CD4-positive, alpha-beta T cell (primary cell): ENCODE data around the gene CSTF1. TPM values are rescaled to one million over a fixed set of nuclear protein-coding genes. Genes with fewer than 3 reads are reported as not detected.

Source experiments
- ATAC-seq: fragments of 200-7000 bp; cut with Tn5 transposase; one replicate; pipeline ENCODE4 v1.10.0; 2022; ENCODE audit warnings: mild to moderate bottlenecking; ENCODE audit not compliant: poor library complexity
- CTCF ChIA-PET: fragments of 350-600 bp; sonication (Branson Sonifier 250); formaldehyde crosslinking; loops from one replicate; lab custom pipeline; 2021; ENCODE audit warnings: antibody characterized with exemption, inconsistent platforms; lab: Charles Lee
- POLR2A ChIA-PET: fragments of 350-600 bp; sonication (Branson Sonifier 250); formaldehyde crosslinking; loops from one replicate; lab custom pipeline; 2021; ENCODE audit warnings: antibody characterized with exemption, inconsistent platforms; lab: Charles Lee
- DNase-seq, 14 experiments: peaks; one replicate each; pipeline ENCODE4 v3.0.0-alpha.2; 2013 to 2020; ENCODE audit warnings: mixed read lengths in 2 of 14
- H3K27ac ChIP-seq, 2 donors: one replicate each; pipeline versions ENCODE4 v1.5.1 to v1.7.0; 2013; ENCODE audit warnings: low read length in 2 of 2, low read depth in 1 of 2, mild to moderate bottlenecking in 1 of 2
- H3K27me3 ChIP-seq, 2 experiments: 1 replicate in 1 of 2; 2 replicates in 1 of 2; pipeline versions ENCODE4 v1.6.1 to v1.7.0; 2013; ENCODE audit warnings: low read length in 2 of 2, control low read depth in 1 of 2, mild to moderate bottlenecking in 1 of 2, moderate library complexity in 1 of 2; ENCODE audit not compliant: insufficient read depth in 2 of 2, control insufficient read depth in 1 of 2
- H3K36me3 ChIP-seq: one replicate; pipeline ENCODE4 v1.6.1; 2013; ENCODE audit warnings: low read length, control low read depth; ENCODE audit not compliant: insufficient read depth
- H3K4me1 ChIP-seq: one replicate; pipeline ENCODE4 v1.6.1; 2013; ENCODE audit warnings: low read length, control low read depth; ENCODE audit not compliant: insufficient read depth
- H3K4me3 ChIP-seq: one replicate; pipeline ENCODE4 v1.5.1; 2013; ENCODE audit warnings: mild to moderate bottlenecking, low read length, moderate library complexity
- H3K9me3 ChIP-seq, 2 experiments: 1 replicate in 1 of 2; 2 replicates in 1 of 2; pipeline versions ENCODE4 v1.6.1 to v1.7.0; 2013; ENCODE audit warnings: low read length in 2 of 2, mild to moderate bottlenecking in 2 of 2, control low read depth in 1 of 2, moderate library complexity in 1 of 2; ENCODE audit not compliant: control insufficient read depth in 1 of 2, insufficient read depth in 1 of 2
- H3K27ac Mint-ChIP-seq: one replicate; pipeline ENCODE4 v1.8.0; 2020; ENCODE audit warnings: mixed read lengths
- H3K27me3 Mint-ChIP-seq: one replicate; pipeline ENCODE4 v1.8.0; 2021; ENCODE audit warnings: mixed read lengths
- H3K36me3 Mint-ChIP-seq: one replicate; pipeline ENCODE4 v1.8.0; 2021; ENCODE audit warnings: low read depth, mixed read lengths
- H3K4me1 Mint-ChIP-seq: one replicate; pipeline ENCODE4 v1.8.0; 2021; ENCODE audit warnings: low read depth, mixed read lengths
- H3K4me3 Mint-ChIP-seq: one replicate; pipeline ENCODE4 v1.8.0; 2020; ENCODE audit warnings: mild to moderate bottlenecking, mixed read lengths
- H3K9me3 Mint-ChIP-seq: one replicate; pipeline ENCODE4 v1.8.0; 2020; ENCODE audit warnings: mixed read lengths
- CTCF ChIP-seq: fragments of 200-600 bp; IDR thresholded peaks from one replicate; pipeline ENCODE4 v1.8.0; 2022; ENCODE audit warnings: antibody characterized with exemption, mild to moderate bottlenecking
- intact Hi-C, 2 experiments: fragments of 100-400 bp; cut with DNase I in 1 of 2; cut with micrococcal nuclease in 1 of 2; formaldehyde crosslinking; loops; one replicate each; pipeline versions ENCODE4 v1.15.1 to v1.9.0; 2023 to 2025; cut with DNase I, micrococcal nuclease
- total RNA-seq, 174 experiments: library from RNA in 2 of 174; stranded (reverse) in 2 of 174; gene quantifications; one replicate each; pipeline ENCODE4 v1.2.3 and lab custom pipeline; 2021 to 2026

The CSTF1 gene
- total RNA-seq, 2 experiments from 2014 or later, result 20.7 to 21.8 TPM

- Mint-ChIP-seq H3K27ac (no peak overlapping the region), H3K9me3 (no peaks in the 10 kb centered on the region), H3K36me3 (peaks cover 42% of the 10 kb centered on the region), H3K4me1 (no peaks in the 10 kb centered on the region), H3K4me3 (no peak overlapping the region), H3K27me3 (no peaks in the 10 kb centered on the region)
- Histone ChIP-seq H3K4me3 (no peak overlapping the region), H3K9me3 (no peaks in the 10 kb centered on the region), H3K4me1 (no peaks in the 10 kb centered on the region), H3K27me3 (no peaks in the 10 kb centered on the region), H3K36me3 (peaks cover 18% of the 10 kb centered on the region), H3K27ac (no peak overlapping the region)
- no peak for ATAC-seq
- no peak for DNase-seq
- intact Hi-C loops, result no loop called here
- ChIA-PET CTCF (no interaction called here), POLR2A (no interaction called here)
- no peak for TF ChIP-seq CTCF
These were observed 23.9 kb upstream of the CSTF1 start for GRCh38 chr20:56368351-56369134.

GRCh38 chr20:56369179-56369578 is 23.3 kb upstream of the CSTF1 start:
- Histone ChIP-seq H3K4me3 (no peak overlapping the region), H3K36me3 (peaks cover 18% of the 10 kb centered on the region), H3K4me1 (no peaks in the 10 kb centered on the region), H3K27ac (no peak overlapping the region), H3K9me3 (no peaks in the 10 kb centered on the region), H3K27me3 (no peaks in the 10 kb centered on the region)
- no peak overlapping the region for H3K27ac Mint-ChIP-seq
- POLR2A ChIA-PET, result no interaction called here
- H3K4me1 Mint-ChIP-seq, result no peaks in the 10 kb centered on the region
- intact Hi-C loops, result no loop called here
- H3K4me3 Mint-ChIP-seq, result no peak overlapping the region
- no peaks in the 10 kb centered on the region for H3K27me3 Mint-ChIP-seq
- no peak for DNase-seq
- ATAC-seq, result no peak
- TF ChIP-seq CTCF, result no peak
- H3K36me3 Mint-ChIP-seq, result peaks cover 38% of the 10 kb centered on the region
- no peaks in the 10 kb centered on the region for H3K9me3 Mint-ChIP-seq
- CTCF ChIA-PET, result no interaction called here

GRCh38 chr20:56371977-56372376 is 20.5 kb upstream of the CSTF1 start:
- intact Hi-C loops, result no loop called here
- Mint-ChIP-seq H3K4me3 (no peak overlapping the region), H3K4me1 (no peaks in the 10 kb centered on the region), H3K9me3 (no peaks in the 10 kb centered on the region), H3K36me3 (peaks cover 22% of the 10 kb centered on the region), H3K27me3 (no peaks in the 10 kb centered on the region), H3K27ac (no peak overlapping the region)
- no peak for ATAC-seq
- POLR2A ChIA-PET, result interaction anchor here (1.1 to 1.6 kb wide), 2 partner anchors 20 to 27 kb away, joined by 3 to 4 read pairs; partner anchors contain the start of genes AURKA and CSTF1
- H3K4me3 ChIP-seq, result no peak overlapping the region
- no peak for TF ChIP-seq CTCF
- no peak overlapping the region for H3K27ac ChIP-seq
- no peaks in the 10 kb centered on the region for H3K27me3 ChIP-seq
- H3K36me3 ChIP-seq, result peaks cover 8% of the 10 kb centered on the region
- no peaks in the 10 kb centered on the region for H3K4me1 ChIP-seq
- H3K9me3 ChIP-seq, result no peaks in the 10 kb centered on the region
- DNase-seq, result no peak
- CTCF ChIA-PET, result no interaction called here
